Fibroblast of skin of right quadriceps (primary cell): ENCODE data around the gene GALR2.
"Not testable (repeated sequence)": the region's sequence is repeated elsewhere in the genome, so short reads cannot be mapped to it uniquely, and the experiment has no call there.

ENCODE experiments used
- DNase-seq: peaks from one replicate; pipeline ENCODE4 v3.0.0-alpha.2; 2013

The GALR2 gene

GRCh38 chr17:76050538-76051467 lies 23.8 kb upstream of the GALR2 start:
- no peak for DNase-seq

- no peak for DNase-seq
Observed at GRCh38 chr17:76051561-76051960, 23.0 kb upstream of the GALR2 start.

GRCh38 chr17:76053246-76054111 lies 21.1 kb upstream of the GALR2 start:
- peak; percentile 50 for DNase-seq

GRCh38 chr17:76054112-76054476 lies 20.5 kb upstream of the GALR2 start:
- no peak for DNase-seq

GRCh38 chr17:76056882-76057281 lies 17.7 kb upstream of the GALR2 start:
- DNase-seq: no peak

- DNase-seq: not testable (repeated sequence)
Observed at GRCh38 chr17:76058264-76058663, 16.3 kb upstream of the GALR2 start.

GRCh38 chr17:76063875-76064546 lies 10.6 kb upstream of the GALR2 start:
- DNase-seq: no peak

- no peak for DNase-seq
Observed at GRCh38 chr17:76065775-76066174, 8.8 kb upstream of the GALR2 start.

- no peak for DNase-seq
Observed at GRCh38 chr17:76071531-76072147, 2.9 kb upstream of the GALR2 start.

GRCh38 chr17:76072148-76072858 lies 2.3 kb upstream of the GALR2 start, which contains the start of gene SRP68:
TSS of gene SRP68 (minus strand) at chr17:76072517. CDS start at chr17:76072491, 26 bp downstream.
- DNase-seq: peak; percentile 88

GRCh38 chr17:76075364-76076145 lies 974 bp downstream of the GALR2 start:
- DNase-seq: no peak

GRCh38 chr17:76076146-76076764 lies 1.7 kb downstream of the GALR2 start:
- DNase-seq: no peak

- no peak for DNase-seq
Observed at GRCh38 chr17:76076765-76077583, 2.4 kb downstream of the GALR2 start.

- no peak for DNase-seq
Observed at GRCh38 chr17:76077584-76078110, 3.1 kb downstream of the GALR2 start.

- DNase-seq: not testable (repeated sequence)
Observed at GRCh38 chr17:76078370-76078769, 3.8 kb downstream of the GALR2 start.

- no peak for DNase-seq
Observed at GRCh38 chr17:76078860-76079534, 4.4 kb downstream of the GALR2 start, which contains the start of gene ZACN. TSS of gene ZACN (plus strand) at chr17:76079182. CDS start at chr17:76079265, 83 bp downstream.

- no peak for DNase-seq
Observed at GRCh38 chr17:76079535-76079955, 5.0 kb downstream of the GALR2 start.

- no peak for DNase-seq
Observed at GRCh38 chr17:76079956-76080767, 5.6 kb downstream of the GALR2 start.
